Upper lobe of left lung (tissue), 6 donors: Measurements from ENCODE around the gene UBL7. TPM values are rescaled to one million over a fixed set of nuclear protein-coding genes. Genes with fewer than 3 reads are reported as not detected.
"Not testable (repeated sequence)": the region's sequence is repeated elsewhere in the genome, so short reads cannot be mapped to it uniquely, and the experiment has no call there.

ENCODE experiments used
- ATAC-seq, 2 donors: fragments of 200-7000 bp; cut with Tn5 transposase; one replicate each; pipeline ENCODE4 v1.9.1; 2022; ENCODE audit warnings: mild to moderate bottlenecking in 2 of 2, moderate library complexity in 2 of 2; ENCODE audit not compliant: low FRiP score in 2 of 2
- DNase-seq, 2 donors: peaks; one replicate each; pipeline ENCODE4 v3.0.0-alpha.2; 2019 to 2020
- H3K27ac ChIP-seq, 4 donors: fragments of 200-600 bp; sonication (generic); one replicate each; pipeline ENCODE4 v1.5.1; 2016 to 2019
- H3K27me3 ChIP-seq, 4 donors: fragments of 200-600 bp; sonication (generic); one replicate each; pipeline ENCODE4 v1.5.1; 2017 to 2019
- H3K36me3 ChIP-seq, 4 donors: fragments of 200-600 bp; sonication (generic); one replicate each; pipeline ENCODE4 v1.5.1; 2016 to 2019
- H3K4me1 ChIP-seq, 4 donors: fragments of 200-600 bp; sonication (generic); one replicate each; pipeline ENCODE4 v1.5.1; 2018 to 2019
- H3K4me3 ChIP-seq, 4 donors: fragments of 200-600 bp; sonication (generic); one replicate each; pipeline ENCODE4 v1.5.1; 2017 to 2019; ENCODE audit warnings: mild to moderate bottlenecking in 2 of 4, moderate library complexity in 1 of 4
- H3K9me3 ChIP-seq, 4 donors: fragments of 200-600 bp; sonication (generic); one replicate each; pipeline ENCODE4 v1.5.1; 2018 to 2019
- EP300 ChIP-seq, 4 donors: sonication (generic); formaldehyde crosslinking; IDR thresholded peaks; one replicate each; pipeline ENCODE4 v1.5.1; 2017; ENCODE audit warnings: antibody characterized with exemption in 4 of 4, control low read depth in 2 of 4
- POLR2A ChIP-seq, 4 donors: fragments of 450-650 bp; IDR thresholded peaks; one replicate each; pipeline ENCODE4 v1.5.1; 2016 to 2017; ENCODE audit warnings: antibody characterized with exemption in 4 of 4, mild to moderate bottlenecking in 2 of 4
- POLR2AphosphoS5 ChIP-seq, 2 donors: sonication (generic); formaldehyde crosslinking; IDR thresholded peaks; one replicate each; pipeline ENCODE4 v1.5.1; 2017; ENCODE audit warnings: antibody characterized with exemption in 2 of 2
- WGBS, 2 donors: methylation state at CpG; one replicate each; pipeline ENCODE4 v1.1.5; 2017 to 2018; 5-methylcytosine and 5-hydroxymethylcytosine counted together
- total RNA-seq, 6 donors: library from RNA; depleted of rRNA in 4 of 6; stranded (reverse); fragments of >200 nt in 4 of 6; gene quantifications; one replicate each; pipeline versions ENCODE4 v1.1.0 to v1.2.1, GENCODE V29; 2016 to 2021
- TF ChIP-seq, protein P1 (sequence below), 6 experiments: fragments of 450-650 bp in 4 of 6; fragments of 200-600 bp in 2 of 6; sonication (generic) in 2 of 6; IDR thresholded peaks; one replicate each; pipeline ENCODE4 v1.5.1; 2016 to 2019; ENCODE audit warnings: antibody characterized with exemption in 6 of 6
- donor health status: DM: no; HTN: no; CAD: no; lungs with moderate emphysema.
- donor health status: DM: no; HTN: yes; CAD: no; lungs with severe emphysema.

Gene UBL7
- total RNA-seq, 6 donors from 2014 or later, result 22.0 to 53.1 (median 48.6) TPM

DNA sequence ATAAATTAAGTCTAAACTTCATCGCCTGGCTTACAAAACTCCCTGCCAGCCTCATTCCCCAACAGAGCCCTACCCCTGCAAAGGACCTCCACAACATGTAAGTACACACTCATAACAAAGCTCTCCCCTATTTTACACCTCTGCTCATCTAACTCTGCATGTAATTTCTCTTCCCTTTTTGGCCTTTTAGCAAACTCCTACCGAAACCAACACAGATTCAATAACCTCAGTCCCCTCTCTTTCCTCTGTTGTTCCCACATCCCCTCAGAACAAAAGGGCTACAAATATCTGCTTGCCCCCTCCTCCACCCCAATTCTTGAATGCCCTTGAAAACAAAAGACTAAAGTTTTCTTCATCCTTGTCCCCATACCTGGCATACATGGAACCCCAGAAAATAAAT lies 662 bp downstream of the UBL7 start:
- no peak for DNase-seq
- Histone ChIP-seq H3K9me3 (no peaks in the 10 kb centered on the region), H3K27ac (peak overlapping the region; percentile 83 to 92 (median 86)), H3K4me1 (peaks cover 13 to 25% (median 19%) of the 10 kb centered on the region in 4 donors), H3K27me3 (no peaks in the 10 kb centered on the region), H3K4me3 (peak overlapping the region in 3 of 4 donors; percentile 59 to 82 (median 75)), H3K36me3 (peaks cover 0 to 35% (median 0%) of the 10 kb centered on the region in 4 donors)
- 40 to 48% methylated on average over 2 of the region's 2 CpGs for WGBS, 2 donors
- no peak for ATAC-seq
- TF ChIP-seq EP300 (IDR thresholded peaks at IDR 0.05), result no peak
- TF ChIP-seq POLR2A (IDR thresholded peaks at IDR 0.05), result no peak
- TF ChIP-seq, protein P1, sequence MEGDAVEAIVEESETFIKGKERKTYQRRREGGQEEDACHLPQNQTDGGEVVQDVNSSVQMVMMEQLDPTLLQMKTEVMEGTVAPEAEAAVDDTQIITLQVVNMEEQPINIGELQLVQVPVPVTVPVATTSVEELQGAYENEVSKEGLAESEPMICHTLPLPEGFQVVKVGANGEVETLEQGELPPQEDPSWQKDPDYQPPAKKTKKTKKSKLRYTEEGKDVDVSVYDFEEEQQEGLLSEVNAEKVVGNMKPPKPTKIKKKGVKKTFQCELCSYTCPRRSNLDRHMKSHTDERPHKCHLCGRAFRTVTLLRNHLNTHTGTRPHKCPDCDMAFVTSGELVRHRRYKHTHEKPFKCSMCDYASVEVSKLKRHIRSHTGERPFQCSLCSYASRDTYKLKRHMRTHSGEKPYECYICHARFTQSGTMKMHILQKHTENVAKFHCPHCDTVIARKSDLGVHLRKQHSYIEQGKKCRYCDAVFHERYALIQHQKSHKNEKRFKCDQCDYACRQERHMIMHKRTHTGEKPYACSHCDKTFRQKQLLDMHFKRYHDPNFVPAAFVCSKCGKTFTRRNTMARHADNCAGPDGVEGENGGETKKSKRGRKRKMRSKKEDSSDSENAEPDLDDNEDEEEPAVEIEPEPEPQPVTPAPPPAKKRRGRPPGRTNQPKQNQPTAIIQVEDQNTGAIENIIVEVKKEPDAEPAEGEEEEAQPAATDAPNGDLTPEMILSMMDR (IDR thresholded peaks at IDR 0.05), result no peak
- no peak for TF ChIP-seq POLR2AphosphoS5 (IDR thresholded peaks at IDR 0.05)

GRCh38 chr15:74459798-74460197 lies 1.2 kb downstream of the UBL7 start:
- not testable (repeated sequence) for ATAC-seq, DNase-seq, H3K27me3 ChIP-seq, H3K9me3 ChIP-seq
- 92 to 98% methylated on average over 13 to 14 of the region's 14 CpGs for WGBS, 2 donors
- Histone ChIP-seq H3K4me3 (peak overlapping the region in 3 of 4 donors; percentile 59 to 82 (median 75)), H3K36me3 (peaks cover 0 to 40% (median 2%) of the 10 kb centered on the region in 4 donors), H3K27ac (peak overlapping the region in 2 of 4 donors; percentile 86 to 92), H3K4me1 (peaks cover 13 to 25% (median 19%) of the 10 kb centered on the region in 4 donors)

DNA sequence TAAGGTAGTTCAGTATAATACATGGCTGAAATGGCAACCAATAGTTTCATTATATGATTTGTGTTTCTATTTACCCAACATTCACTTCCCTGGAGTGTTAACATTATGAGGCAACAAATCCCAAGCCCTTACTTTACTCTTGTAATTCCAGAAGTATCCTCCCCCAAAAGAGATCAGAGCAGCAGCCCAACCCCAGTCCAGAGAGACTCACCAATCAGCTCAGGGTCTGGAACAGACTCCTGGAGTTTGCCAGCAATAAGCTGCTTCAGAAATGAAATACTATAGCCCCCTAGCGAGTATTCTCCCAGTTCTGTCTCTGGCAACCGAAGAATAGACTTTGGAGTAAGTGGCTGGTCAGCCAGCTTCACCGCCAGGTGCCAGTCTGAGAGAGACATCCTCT lies 2.5 kb downstream of the UBL7 start:
- DNase-seq (no peak), ATAC-seq (no peak)
- H3K9me3 ChIP-seq, result no peaks in the 10 kb centered on the region
- no peak overlapping the region for H3K4me3 ChIP-seq
- H3K36me3 ChIP-seq, result peaks cover 0 to 50% (median 10%) of the 10 kb centered on the region in 4 donors
- H3K27me3 ChIP-seq, result no peaks in the 10 kb centered on the region
- TF ChIP-seq, protein P1 (IDR thresholded peaks at IDR 0.05), result no peak
- no peak for TF ChIP-seq POLR2A (IDR thresholded peaks at IDR 0.05)
- no peak for TF ChIP-seq EP300 (IDR thresholded peaks at IDR 0.05)
- no peak for TF ChIP-seq POLR2AphosphoS5 (IDR thresholded peaks at IDR 0.05)
- no peak overlapping the region for H3K27ac ChIP-seq
- peaks cover 13 to 31% (median 19%) of the 10 kb centered on the region in 4 donors for H3K4me1 ChIP-seq
- 96 to 97% methylated on average over 3 of the region's 3 CpGs for WGBS, 2 donors

DNA sequence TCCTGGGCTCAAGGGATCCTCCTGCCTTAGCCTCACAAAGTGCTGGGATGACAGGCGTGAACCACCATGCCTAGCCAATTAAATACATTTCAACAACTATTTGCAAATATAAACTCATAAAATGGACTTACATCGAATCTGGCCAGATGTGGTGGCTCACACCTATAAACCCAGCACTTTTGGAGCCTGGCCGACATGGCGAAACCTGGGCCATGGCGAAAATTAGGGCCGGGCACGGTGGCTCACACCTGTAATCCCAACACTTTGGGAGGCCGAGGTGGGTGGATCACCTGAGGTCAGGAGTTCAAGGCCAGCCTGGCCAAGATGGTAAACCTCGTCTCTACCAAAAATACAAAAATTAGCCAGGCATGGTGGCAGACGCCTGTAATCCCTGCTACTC lies 3.9 kb downstream of the UBL7 start:
- not testable (repeated sequence) for H3K9me3 ChIP-seq, H3K4me3 ChIP-seq, DNase-seq, H3K27me3 ChIP-seq, ATAC-seq, H3K27ac ChIP-seq
- WGBS, 2 donors, result 91 to 97% methylated on average over 10 of the region's 10 CpGs
- Histone ChIP-seq H3K36me3 (peaks cover 6 to 64% (median 21%) of the 10 kb centered on the region in 4 donors), H3K4me1 (peaks cover 8 to 21% (median 15%) of the 10 kb centered on the region in 4 donors)

- H3K4me1 ChIP-seq, result peaks cover under 1 to 7% (median 3%) of the 10 kb centered on the region in 4 donors
- TF ChIP-seq POLR2A (IDR thresholded peaks at IDR 0.05) (no peak), POLR2AphosphoS5 (IDR thresholded peaks at IDR 0.05) (no peak), EP300 (IDR thresholded peaks at IDR 0.05) (no peak)
- TF ChIP-seq, protein P1 (IDR thresholded peaks at IDR 0.05), result no peak
- ATAC-seq (no peak), DNase-seq (no peak)
- H3K9me3 ChIP-seq, result no peaks in the 10 kb centered on the region
- no peak overlapping the region for H3K4me3 ChIP-seq
- H3K36me3 ChIP-seq, result peaks cover 12 to 83% (median 38%) of the 10 kb centered on the region in 4 donors
- no peaks in the 10 kb centered on the region for H3K27me3 ChIP-seq
- H3K27ac ChIP-seq, result no peak overlapping the region
These were observed 6.0 kb downstream of the UBL7 start for GRCh38 chr15:74454764-74455500.
